ENCODE measurements around the gene ARHGAP33. TPM values are rescaled to one million over a fixed set of nuclear protein-coding genes. Genes with fewer than 3 reads are reported as not detected.

ARHGAP33 gene
- total RNA-seq (2022; extraction: Qiagen RNA extraction; ENCODE audit: low read depth) = 3.5 to 8.1 TPM (median 5.6 TPM) in 5 replicates

GRCh38 chr19:35775298-35776101 lies at the start of gene ARHGAP33:
ARHGAP33 (plus strand) TSS chr19:35775564; CDS start chr19:35775659, 95 bp downstream.

GRCh38 chr19:35742121-35742724 lies 33.1 kb upstream of the ARHGAP33 start, which contains the start of gene IGFLR1:
IGFLR1 (minus strand) TSS chr19:35742452; CDS start chr19:35741180, 1,272 bp downstream.

GRCh38 chr19:35745328-35746086 lies 29.9 kb upstream of the ARHGAP33 start, which contains the start of the genes PSENEN and U2AF1L4:
PSENEN (plus strand) TSS chr19:35745651; CDS start chr19:35745931, 280 bp downstream.
U2AF1L4 (minus strand) TSS chr19:35745418; CDS start chr19:35745391, 27 bp downstream.

GRCh38 chr19:35748106-35749020 lies 27.0 kb upstream of the ARHGAP33 start, which contains the start of gene LIN37:
LIN37 (plus strand) TSS chr19:35748576; CDS start chr19:35748725, 149 bp downstream.

DNA sequence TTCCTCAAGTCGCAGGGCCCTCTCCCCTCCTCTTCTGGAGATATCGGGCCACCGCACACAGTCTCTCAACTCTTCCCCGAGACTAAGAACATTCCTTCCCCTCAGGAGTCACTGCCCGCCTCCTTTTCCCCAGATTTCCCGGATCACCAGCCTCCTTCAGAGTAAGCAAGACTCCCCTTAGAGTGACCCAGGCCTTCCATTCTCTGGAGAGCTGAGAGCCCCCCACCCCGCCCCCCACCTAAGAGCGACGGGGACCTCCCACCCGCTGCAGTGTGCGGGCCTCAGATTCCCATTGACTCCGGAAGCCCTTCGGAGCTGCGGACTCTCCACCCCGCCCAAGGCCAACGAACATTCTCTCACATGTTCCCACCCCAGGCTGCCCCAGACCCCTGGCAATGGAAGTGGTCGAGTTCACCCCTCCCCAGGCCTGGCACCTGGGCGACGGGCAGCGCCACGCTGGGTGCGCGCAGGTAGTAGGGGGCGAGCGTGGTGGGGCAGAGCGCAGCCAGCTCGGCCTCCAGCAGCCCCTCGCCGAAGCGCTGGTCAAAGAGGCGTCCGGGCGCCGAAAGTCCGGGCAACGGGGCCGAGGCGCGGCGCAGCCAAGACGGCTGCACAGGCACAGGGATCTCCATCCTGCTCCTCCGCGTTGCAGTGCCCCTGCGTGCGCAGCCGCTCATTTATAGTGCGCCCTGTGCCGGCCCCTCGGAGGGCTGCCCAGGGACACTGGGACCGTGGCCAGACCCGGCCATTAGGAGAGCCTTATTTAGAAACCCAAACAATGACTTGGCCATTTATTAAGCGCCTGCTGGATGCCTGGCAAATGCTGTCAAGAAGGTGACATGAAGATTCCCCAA lies 18.8 kb upstream of the ARHGAP33 start, which contains the start of gene HSPB6:
TSS of gene HSPB6 (minus strand) at position 653 of the 854 bp plus-strand sequence. CDS start at position 632, 21 bp downstream.

GRCh38 chr19:35757749-35758608 lies 17.4 kb upstream of the ARHGAP33 start, which contains the start of gene PROSER3:
PROSER3 (plus strand) TSS chr19:35758176; CDS start chr19:35758216, 40 bp downstream.

DNA sequence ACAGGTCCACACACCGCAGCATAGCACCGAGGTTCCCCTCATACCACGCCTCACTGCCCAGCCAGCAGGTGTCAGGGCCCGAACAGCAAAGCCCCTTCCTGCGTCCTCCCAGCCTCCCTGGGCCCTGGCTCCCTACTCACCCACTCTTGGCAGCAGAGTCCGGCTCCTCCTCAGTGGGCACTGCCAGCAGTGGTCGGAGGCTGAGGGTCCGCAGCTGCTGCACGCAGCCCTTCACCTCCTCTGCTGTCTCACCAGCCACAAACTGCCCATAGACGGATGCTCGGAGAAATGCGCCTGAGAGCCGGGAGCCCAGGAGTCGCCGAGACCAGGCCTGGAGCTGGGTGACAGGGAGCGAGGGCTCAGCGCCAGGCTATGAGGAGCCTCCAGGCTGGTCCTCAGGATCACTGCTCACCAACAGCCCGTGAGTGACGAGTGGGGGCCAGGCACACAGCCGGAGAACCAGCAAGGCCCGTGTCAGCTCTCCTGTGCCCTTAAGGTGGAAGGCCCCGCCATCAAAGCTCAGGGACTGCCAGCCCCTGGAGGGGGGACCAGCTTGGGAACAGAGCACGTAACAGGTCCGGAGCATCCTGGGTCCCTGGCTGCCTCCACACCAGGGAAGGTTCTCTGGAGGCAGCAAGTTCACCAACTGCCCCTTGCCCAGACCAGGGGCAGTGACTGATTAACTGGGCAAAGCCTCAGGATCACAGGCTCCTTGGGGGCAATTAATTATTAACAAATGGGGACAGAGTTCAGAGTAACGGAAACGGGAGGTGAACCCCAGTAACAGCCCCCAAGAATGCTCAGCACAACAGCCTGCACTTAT lies 37.1 kb downstream of the ARHGAP33 start, which contains the start of gene PRODH2:
TSS of gene PRODH2 (minus strand) at position 626 of the 823 bp plus-strand sequence. CDS start at position 586, 40 bp downstream.

Other genes with a start within 250 kb of the ARHGAP33 start
- 3.3 to 4.8 TPM (median 3.7 TPM) in 5 replicates for gene SBSN, start 247.3 kb upstream of the ARHGAP33 start, total RNA-seq (2022; extraction: Qiagen RNA extraction; ENCODE audit: low read depth)
- not detected in 5 replicates for gene GAPDHS, start 242.1 kb upstream of the ARHGAP33 start, total RNA-seq (2022; extraction: Qiagen RNA extraction; ENCODE audit: low read depth)
- 333 to 446 TPM (median 432 TPM) in 5 replicates for gene TMEM147, start 229.9 kb upstream of the ARHGAP33 start, total RNA-seq (2022; extraction: Qiagen RNA extraction; ENCODE audit: low read depth)
- 0.01 TPM in 1 of 5 replicates, not detected in the others for gene ATP4A, start 211.9 kb upstream of the ARHGAP33 start, total RNA-seq (2022; extraction: Qiagen RNA extraction; ENCODE audit: low read depth)
- not detected in 5 replicates for gene PMIS2, start 189.4 kb upstream of the ARHGAP33 start, total RNA-seq (2022; extraction: Qiagen RNA extraction; ENCODE audit: low read depth)
- 12.9 to 17.2 TPM (median 14.8 TPM) in 5 replicates for gene HAUS5, start 162.8 kb upstream of the ARHGAP33 start, total RNA-seq (2022; extraction: Qiagen RNA extraction; ENCODE audit: low read depth)
- gene RBM42, start 146.5 kb upstream of the ARHGAP33 start, total RNA-seq (2022; extraction: Qiagen RNA extraction; ENCODE audit: low read depth) = 143 to 210 TPM (median 201 TPM) in 5 replicates
- gene ETV2, start 133.8 kb upstream of the ARHGAP33 start, total RNA-seq (2022; extraction: Qiagen RNA extraction; ENCODE audit: low read depth) = 1.5 to 2.6 TPM (median 2.4 TPM) in 5 replicates
- gene COX6B1, start 127.2 kb upstream of the ARHGAP33 start, total RNA-seq (2022; extraction: Qiagen RNA extraction; ENCODE audit: low read depth) = 1,280 to 1,484 TPM (median 1,422 TPM) in 5 replicates
- 0.62 to 1.1 TPM (median 0.86 TPM) in 5 replicates for gene UPK1A, start 109.0 kb upstream of the ARHGAP33 start, total RNA-seq (2022; extraction: Qiagen RNA extraction; ENCODE audit: low read depth)
- gene ZBTB32, start 71.0 kb upstream of the ARHGAP33 start, total RNA-seq (2022; extraction: Qiagen RNA extraction; ENCODE audit: low read depth) = not detected in 5 replicates
- 51.4 to 66.0 TPM (median 58.9 TPM) in 5 replicates for gene KMT2B, start 57.6 kb upstream of the ARHGAP33 start, total RNA-seq (2022; extraction: Qiagen RNA extraction; ENCODE audit: low read depth)
- gene IGFLR1, start 33.1 kb upstream of the ARHGAP33 start, total RNA-seq (2022; extraction: Qiagen RNA extraction; ENCODE audit: low read depth) = 9.3 to 12.6 TPM (median 11.0 TPM) in 5 replicates
- gene U2AF1L4, start 30.1 kb upstream of the ARHGAP33 start, total RNA-seq (2022; extraction: Qiagen RNA extraction; ENCODE audit: low read depth) = 26.6 to 28.4 TPM (median 27.0 TPM) in 5 replicates
- 278 to 327 TPM (median 289 TPM) in 5 replicates for gene PSENEN, start 29.9 kb upstream of the ARHGAP33 start, total RNA-seq (2022; extraction: Qiagen RNA extraction; ENCODE audit: low read depth)
- 17.4 to 27.7 TPM (median 23.3 TPM) in 5 replicates for gene LIN37, start 27.0 kb upstream of the ARHGAP33 start, total RNA-seq (2022; extraction: Qiagen RNA extraction; ENCODE audit: low read depth)
- gene HSPB6, start 18.5 kb upstream of the ARHGAP33 start, total RNA-seq (2022; extraction: Qiagen RNA extraction; ENCODE audit: low read depth) = 0.26 to 0.50 TPM (median 0.38 TPM) in 5 replicates
- gene PROSER3, start 17.4 kb upstream of the ARHGAP33 start, total RNA-seq (2022; extraction: Qiagen RNA extraction; ENCODE audit: low read depth) = 23.9 to 34.7 TPM (median 27.4 TPM) in 5 replicates
- 0.17 to 0.50 TPM (median 0.25 TPM) in 5 replicates for gene PRODH2, start 37.3 kb downstream of the ARHGAP33 start, total RNA-seq (2022; extraction: Qiagen RNA extraction; ENCODE audit: low read depth)
- gene NPHS1, start 76.9 kb downstream of the ARHGAP33 start, total RNA-seq (2022; extraction: Qiagen RNA extraction; ENCODE audit: low read depth) = 0.41 to 0.83 TPM (median 0.49 TPM) in 5 replicates
- 0.47 to 0.65 TPM (median 0.51 TPM) in 5 replicates for gene KIRREL2, start 81.3 kb downstream of the ARHGAP33 start, total RNA-seq (2022; extraction: Qiagen RNA extraction; ENCODE audit: low read depth)
- 66.5 to 99.5 TPM (median 89.7 TPM) in 5 replicates for gene APLP1, start 93.0 kb downstream of the ARHGAP33 start, total RNA-seq (2022; extraction: Qiagen RNA extraction; ENCODE audit: low read depth)
- gene NFKBID, start 125.0 kb downstream of the ARHGAP33 start, total RNA-seq (2022; extraction: Qiagen RNA extraction; ENCODE audit: low read depth) = 6.9 to 9.4 TPM (median 8.2 TPM) in 5 replicates
- 0.40 to 0.81 TPM (median 0.57 TPM) in 4 of 5 replicates, not detected in the other for gene HCST, start 127.0 kb downstream of the ARHGAP33 start, total RNA-seq (2022; extraction: Qiagen RNA extraction; ENCODE audit: low read depth)
- not detected in 5 replicates for gene TYROBP, start 132.7 kb downstream of the ARHGAP33 start, total RNA-seq (2022; extraction: Qiagen RNA extraction; ENCODE audit: low read depth)
- gene LRFN3, start 160.8 kb downstream of the ARHGAP33 start, total RNA-seq (2022; extraction: Qiagen RNA extraction; ENCODE audit: low read depth) = 16.7 to 26.3 TPM (median 20.5 TPM) in 5 replicates
- 30.3 to 52.4 TPM (median 46.9 TPM) in 5 replicates for gene SDHAF1, start 219.6 kb downstream of the ARHGAP33 start, total RNA-seq (2022; extraction: Qiagen RNA extraction; ENCODE audit: low read depth)
- gene SYNE4, start 233.2 kb downstream of the ARHGAP33 start, total RNA-seq (2022; extraction: Qiagen RNA extraction; ENCODE audit: low read depth) = 0.23 to 0.50 TPM (median 0.36 TPM) in 4 of 5 replicates, not detected in the other
- gene ALKBH6, start 238.6 kb downstream of the ARHGAP33 start, total RNA-seq (2022; extraction: Qiagen RNA extraction; ENCODE audit: low read depth) = 23.1 to 33.9 TPM (median 26.5 TPM) in 5 replicates